HepG2 (cell line): ENCODE data around the gene PTMA. TPM values are rescaled to one million over a fixed set of nuclear protein-coding genes. Genes with fewer than 3 reads are reported as not detected.

ENCODE experiments used
- ATAC-seq: fragments of 200-7000 bp; cut with Tn5 transposase; 3 replicates; pipeline ENCODE4 v1.9.1; 2020; ENCODE audit warnings: mild to moderate bottlenecking, moderate library complexity
- BruUV-seq: library from RNA; stranded (reverse); fragments of 400-500 nt; replicated peaks from 2 replicates; lab custom pipeline; 2021; lab: Mats Ljungman, UMichigan
- CTCF ChIA-PET: fragments of 300-600 bp; formaldehyde crosslinking; extraction: SDS; loops from one replicate; lab custom pipeline; 2021; ENCODE audit warnings: low total read pairs, inconsistent platforms, low intra/inter-chr PET ratio; lab: Yijun Ruan, JAX
- POLR2A ChIA-PET: fragments of 350-600 bp; sonication (Branson Sonifier 250); formaldehyde crosslinking; loops from one replicate; lab custom pipeline; 2020; ENCODE audit warnings: antibody characterized with exemption, inconsistent platforms; lab: Yijun Ruan, JAX
- DNase-seq: peaks from one replicate; pipeline ENCODE4 v3.0.0-alpha.2; 2015; ENCODE audit warnings: low spot score
- FAIRE-seq: peaks from 3 replicates; lab custom pipeline; 2011; peaks lifted over from hg19 to GRCh38; lab: Jason Lieb, UNC
- H2AFZ ChIP-seq: one replicate; pipeline ENCODE4 v1.6.1; 2011; ENCODE audit warnings: low read length, inconsistent platforms
- H3K27ac ChIP-seq: fragments of 300-600 bp; 3 replicates; pipeline ENCODE4 v1.8.0; 2011; ENCODE audit warnings: mixed run types, mild to moderate bottlenecking, mixed read lengths, low read length, inconsistent platforms; ENCODE audit not compliant: insufficient read depth; ENCODE audit errors: extremely low read length
- H3K27me3 ChIP-seq, 2 experiments: fragments of 200-600 bp in 1 of 2; 2 replicates in 1 of 2; 3 replicates in 1 of 2; pipeline versions ENCODE4 v1.6.0 to v1.8.0; 2011; ENCODE audit warnings: low read length in 2 of 2, mild to moderate bottlenecking in 2 of 2, moderate library complexity in 2 of 2, inconsistent platforms in 1 of 2; ENCODE audit not compliant: insufficient read depth in 2 of 2, control insufficient read depth in 1 of 2
- H3K36me3 ChIP-seq, 2 experiments: fragments of 200-600 bp in 1 of 2; replicated peaks in 1 of 2; 2 replicates in 1 of 2; 3 replicates in 1 of 2; pipeline versions ENCODE4 v1.5.1 to v1.8.0; 2011; ENCODE audit warnings: low read length in 2 of 2, inconsistent platforms in 1 of 2; ENCODE audit not compliant: insufficient read depth in 2 of 2, control insufficient read depth in 1 of 2
- H3K4me1 ChIP-seq: 2 replicates; pipeline ENCODE4 v1.5.1; 2012; ENCODE audit warnings: low read length, inconsistent platforms; ENCODE audit not compliant: insufficient read depth
- H3K4me2 ChIP-seq: 2 replicates; pipeline ENCODE4 v1.6.0; 2011; ENCODE audit warnings: low read depth, low read length, inconsistent platforms
- H3K4me3 ChIP-seq, 3 experiments: fragments of 200-600 bp in 1 of 3; sonication (generic), shearing (Covaris generic) in 1 of 3; replicated peaks in 1 of 3; 2 replicates each; pipeline ENCODE4 v1.5.1; 2011 to 2016; ENCODE audit warnings: low read length in 3 of 3, inconsistent platforms in 2 of 3, low read depth in 2 of 3, mild to moderate bottlenecking in 2 of 3, control low read depth in 1 of 3, mixed read lengths in 1 of 3; ENCODE audit not compliant: insufficient read depth in 1 of 3
- H3K79me2 ChIP-seq: one replicate; pipeline ENCODE4 v1.6.1; 2011; ENCODE audit warnings: low read length, inconsistent platforms; ENCODE audit not compliant: insufficient read depth
- H3K9ac ChIP-seq: 2 replicates; pipeline ENCODE4 v1.6.0; 2011; ENCODE audit warnings: mild to moderate bottlenecking, low read depth, low read length, inconsistent platforms; ENCODE audit not compliant: insufficient read depth
- H3K9me3 ChIP-seq: 2 replicates; pipeline ENCODE4 v1.5.1; 2012; ENCODE audit warnings: mild to moderate bottlenecking, low read length
- H4K20me1 ChIP-seq: 2 replicates; pipeline ENCODE4 v1.6.0; 2011; ENCODE audit warnings: inconsistent platforms, mild to moderate bottlenecking, low read length, moderate library complexity; ENCODE audit not compliant: insufficient read depth
- HDAC1 ChIP-seq: sonication (generic); formaldehyde crosslinking; IDR thresholded peaks from 2 replicates; pipeline ENCODE4 v1.5.1; 2020; ENCODE audit warnings: mild to moderate bottlenecking, missing genetic modification reagents
- HNRNPH1 ChIP-seq: fragments of 200-400 bp; formaldehyde crosslinking; optimal IDR thresholded peaks from 2 replicates; pipeline ENCODE3; 2017; ENCODE audit warnings: mild to moderate bottlenecking, low read depth, low read length
- NCOA1 ChIP-seq: sonication (generic); formaldehyde crosslinking; IDR thresholded peaks from 2 replicates; pipeline ENCODE4 v1.9.0; 2021; ENCODE audit warnings: missing genetic modification reagents
- ZFYVE20 ChIP-seq: sonication (generic); formaldehyde crosslinking; IDR thresholded peaks from 2 replicates; pipeline ENCODE4 v1.8.0; 2023; ENCODE audit warnings: low read depth, mild to moderate bottlenecking, moderate library complexity, missing genetic modification reagents, borderline replicate concordance
- ZNF530 ChIP-seq: sonication (generic); formaldehyde crosslinking; IDR thresholded peaks from 2 replicates; pipeline ENCODE4 v1.5.0; 2020; ENCODE audit warnings: low read depth, mild to moderate bottlenecking, missing genetic modification reagents
- WGBS: methylation state at CpG from one replicate; pipeline ENCODE4 v1.1.6; 2017; ENCODE audit warnings: low lambda C conversion rate; 5-methylcytosine and 5-hydroxymethylcytosine counted together
- in situ Hi-C: cut with HindIII; loops from 2 replicates; pipeline ENCODE4 v1.10.0; 2017; ENCODE audit warnings: low pct_unique_long_range_greater_than_20kb; ENCODE audit not compliant: extremely low pct_ligation_motif_present
- intact Hi-C: fragments of 100-400 bp; cut with micrococcal nuclease; formaldehyde crosslinking; loops from one replicate; pipeline ENCODE4 v1.10.0; 2022; ENCODE audit not compliant: unreplicated experiment
- polyA plus RNA-seq, 8 experiments: library from polyadenylated mRNA; depleted of rRNA in 3 of 8; stranded (reverse) in 7 of 8; unstranded in 1 of 8; fragments of >200 nt; fragmentation: Illumina TruSeq in 4 of 8; extraction: Trizol in 4 of 8; gene quantifications; 2 replicates each; pipeline versions ENCODE4 v1.2.1 to v1.2.3, GENCODE V29; 2011 to 2016; ENCODE audit warnings: low read depth in 4 of 8, missing spikeins in 1 of 8, mixed read lengths in 1 of 8; ENCODE audit not compliant: insufficient read depth in 1 of 8
- total RNA-seq, 5 experiments: library from RNA; depleted of rRNA; stranded (reverse); fragments of >200 nt; fragmentation: Illumina TruSeq; extraction: Trizol; gene quantifications; 2 replicates each; pipeline ENCODE4 v1.2.3, GENCODE V29; 2016; ENCODE audit warnings: low read depth in 1 of 5

Gene PTMA
- total and polyA plus RNA-seq, 2 of the 13 experiments (the other 11 are each of a cell fraction or from before 2014, with no cell fraction given): 190 to 1,086 TPM

GRCh38 chr2:231727621-231728020 is 19.3 kb downstream of the PTMA start:
- ChIA-PET CTCF (no interaction called here), POLR2A (no interaction called here)
- H3K79me2 ChIP-seq: no peaks in the 10 kb centered on the region
- H3K4me3 ChIP-seq: no peak overlapping the region
- no peaks in the 10 kb centered on the region for H3K4me1 ChIP-seq
- no peaks in the 10 kb centered on the region for H3K9me3 ChIP-seq
- FAIRE-seq (no peak), ATAC-seq (no peak), DNase-seq (no peak)
- TF ChIP-seq HDAC1 (CRISPR knock-in tag) (no peak), ZFYVE20 (CRISPR knock-in tag) (no peak), ZNF530 (CRISPR knock-in tag) (no peak)
- no peaks in the 10 kb centered on the region for H4K20me1 ChIP-seq
- H3K4me2 ChIP-seq: no peak overlapping the region
- BruUV-seq: no TSS peak
- in situ Hi-C loops (no loop called here), intact Hi-C loops (no loop called here)
- no peak overlapping the region for H2AFZ ChIP-seq
- H3K36me3 ChIP-seq: no peaks in the 10 kb centered on the region
- no peak overlapping the region for H3K27ac ChIP-seq
- H3K27me3 ChIP-seq: peaks cover 0 to 36% of the 10 kb centered on the region in 2 experiments; a peak in 2 of 5 replicates
- H3K9ac ChIP-seq: no peak overlapping the region
- 40% methylated on average over 4 of the region's 4 CpGs for WGBS

- H3K9ac ChIP-seq: no peak overlapping the region
- no peaks in the 10 kb centered on the region for H3K4me1 ChIP-seq
- POLR2A ChIA-PET: no interaction called here
- no peaks in the 10 kb centered on the region for H3K27me3 ChIP-seq
- FAIRE-seq (no peak), DNase-seq (no peak), ATAC-seq (peak; percentile 67)
- in situ Hi-C loops: no loop called here
- BruUV-seq: no TSS peak
- H3K36me3 ChIP-seq: no peaks in the 10 kb centered on the region
- TF ChIP-seq NCOA1 (CRISPR knock-in tag) (no peak), HNRNPH1 (no peak)
- H2AFZ ChIP-seq: no peak overlapping the region
- H3K27ac ChIP-seq: no peak overlapping the region
- no peaks in the 10 kb centered on the region for H4K20me1 ChIP-seq
- WGBS: 83% methylated on average over 4 of the region's 4 CpGs
- no peak overlapping the region for H3K4me3 ChIP-seq
- H3K79me2 ChIP-seq: no peaks in the 10 kb centered on the region
- H3K9me3 ChIP-seq: no peaks in the 10 kb centered on the region
- CTCF ChIA-PET: no interaction called here
- intact Hi-C loops: no loop called here
- H3K4me2 ChIP-seq: no peak overlapping the region
Measured at GRCh38 chr2:231732604-231733003, 24.3 kb downstream of the PTMA start.
